HG03571 (cell line): ENCODE data around the gene GFI1.
A peak's percentile ranks its signal among the peaks of the same experiment; 100 is the strongest.
"Not testable (repeated sequence)": the region's sequence is repeated elsewhere in the genome, so short reads cannot be mapped to it uniquely, and the experiment has no call there.

Experiments used
- ATAC-seq: cut with Tn5 transposase; IDR thresholded peaks from one replicate; pipeline ENCODE4 v1.9.1; 2021; ENCODE audit not compliant: unreplicated experiment

Gene GFI1

GRCh38 chr1:92466683-92467352 is 19.9 kb downstream of the GFI1 start:
- no peak for ATAC-seq

- no peak for ATAC-seq
These were observed 21.5 kb downstream of the GFI1 start for GRCh38 chr1:92465256-92465647.

- ATAC-seq = no peak
These were observed 22.0 kb downstream of the GFI1 start for GRCh38 chr1:92464588-92465255.

- ATAC-seq = peak; percentile 68
These were observed 25.2 kb downstream of the GFI1 start for GRCh38 chr1:92461364-92462097.

GRCh38 chr1:92459871-92460320 is 26.8 kb downstream of the GFI1 start:
- ATAC-seq = no peak

DNA sequence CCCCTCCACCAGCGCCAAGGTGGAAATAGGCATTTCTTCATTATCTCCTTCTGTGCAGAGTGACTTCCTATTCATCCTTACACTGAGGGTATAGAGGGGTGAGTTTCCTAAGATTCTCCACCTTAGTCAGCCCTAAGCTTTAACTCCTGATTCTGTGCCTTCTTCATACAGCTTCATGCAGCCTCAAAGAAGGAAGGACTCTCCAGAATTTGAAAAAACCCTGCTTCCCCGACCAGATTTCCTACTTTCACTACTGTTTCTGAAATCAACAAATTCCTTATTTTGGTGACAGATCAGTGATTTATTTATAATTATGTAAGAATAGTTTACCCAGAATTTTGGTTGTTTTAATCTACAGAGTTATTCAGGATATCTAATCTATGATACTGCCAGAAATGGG is 28.6 kb downstream of the GFI1 start:
- ATAC-seq = no peak

DNA sequence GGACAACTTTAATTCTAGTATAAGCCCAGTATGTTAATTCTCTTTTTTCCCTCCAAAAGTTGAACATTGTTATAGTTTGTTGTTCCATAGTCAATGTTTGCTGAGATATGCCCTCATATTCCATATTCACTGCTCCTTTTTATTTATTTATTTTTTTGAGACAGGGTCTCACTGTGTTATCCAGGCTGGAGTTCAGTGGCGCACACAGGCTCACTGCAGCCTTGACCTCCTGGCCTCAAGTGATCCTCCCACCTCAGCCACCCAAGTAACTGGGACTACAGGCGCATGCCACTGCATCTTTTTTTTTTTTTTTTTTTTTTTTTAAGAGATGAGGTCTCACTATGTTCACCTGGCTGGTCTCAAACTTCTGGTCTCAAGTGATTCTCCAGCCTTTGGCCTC is 38.7 kb downstream of the GFI1 start:
- ATAC-seq = no peak

DNA sequence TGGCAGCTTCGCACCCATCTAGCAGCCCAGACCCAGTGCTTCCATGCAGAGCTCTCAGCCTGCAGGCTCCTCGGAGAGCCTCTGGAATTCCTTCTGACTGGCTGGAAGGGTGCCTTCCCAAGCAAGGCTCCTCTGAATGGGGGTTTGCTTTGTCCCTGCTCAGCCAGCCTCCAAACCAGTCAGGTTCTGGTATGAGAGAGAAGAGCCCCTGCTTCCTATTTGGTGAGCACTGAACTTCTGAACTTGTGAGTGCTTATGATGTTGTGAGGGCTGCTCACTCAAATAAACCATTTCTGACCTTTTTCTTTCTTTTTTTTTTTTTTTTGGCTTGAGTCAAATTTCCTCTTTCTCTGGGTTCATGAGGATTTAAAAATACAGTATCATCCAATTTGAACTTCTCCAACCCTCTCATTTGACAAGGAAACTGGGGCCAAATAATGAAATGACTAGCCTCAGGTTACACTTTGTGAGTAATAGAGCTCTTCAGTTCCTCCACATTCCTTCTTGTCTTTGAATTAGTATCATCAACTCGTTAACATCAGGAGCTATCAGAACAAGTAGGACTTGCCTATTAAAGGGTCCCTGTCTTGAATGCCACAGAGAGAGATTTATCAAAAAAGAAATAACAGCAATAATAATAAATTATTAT is 39.6 kb downstream of the GFI1 start:
- no peak for ATAC-seq

DNA sequence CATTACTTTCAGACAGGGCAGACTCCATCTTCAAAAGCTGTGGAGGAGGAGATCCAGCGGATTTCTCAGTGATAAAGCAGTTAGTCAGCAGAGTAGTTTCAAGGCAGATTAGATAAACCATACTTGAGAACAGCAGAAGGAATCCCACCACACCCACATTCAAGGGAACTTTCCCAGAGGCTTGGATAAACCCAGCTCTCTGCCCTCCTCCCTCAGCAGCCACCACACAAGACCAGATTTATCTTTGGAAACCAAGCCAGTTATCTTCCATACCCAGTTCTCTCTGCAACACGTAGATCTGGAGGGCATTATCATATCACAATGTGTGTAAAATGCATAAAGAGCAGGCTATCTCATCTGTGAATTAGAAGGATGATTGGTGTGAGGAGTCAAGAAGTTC is 40.2 kb downstream of the GFI1 start:
- no peak for ATAC-seq

GRCh38 chr1:92445865-92446264 is 40.9 kb downstream of the GFI1 start:
- no peak for ATAC-seq

GRCh38 chr1:92444351-92444750 is 42.4 kb downstream of the GFI1 start:
- ATAC-seq = no peak

DNA sequence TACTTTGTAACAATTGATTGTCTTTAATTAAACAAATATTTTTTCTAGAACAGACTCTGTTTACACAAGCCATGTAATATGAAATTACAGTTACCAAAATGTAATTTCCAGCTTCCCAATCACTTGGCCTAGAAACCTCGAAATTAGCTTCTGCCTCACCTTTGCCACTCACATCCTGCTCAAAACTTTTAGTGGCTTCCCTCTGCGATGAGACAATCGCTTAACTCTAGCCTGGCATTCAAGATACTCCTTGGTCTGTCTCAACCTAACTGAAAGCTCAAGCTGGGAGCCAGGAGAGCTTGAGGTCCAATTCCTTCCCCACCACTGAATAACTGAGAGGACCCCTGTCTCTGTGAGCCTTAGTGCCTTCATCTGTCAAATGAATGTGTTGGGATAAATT is 42.8 kb downstream of the GFI1 start:
- no peak for ATAC-seq

DNA sequence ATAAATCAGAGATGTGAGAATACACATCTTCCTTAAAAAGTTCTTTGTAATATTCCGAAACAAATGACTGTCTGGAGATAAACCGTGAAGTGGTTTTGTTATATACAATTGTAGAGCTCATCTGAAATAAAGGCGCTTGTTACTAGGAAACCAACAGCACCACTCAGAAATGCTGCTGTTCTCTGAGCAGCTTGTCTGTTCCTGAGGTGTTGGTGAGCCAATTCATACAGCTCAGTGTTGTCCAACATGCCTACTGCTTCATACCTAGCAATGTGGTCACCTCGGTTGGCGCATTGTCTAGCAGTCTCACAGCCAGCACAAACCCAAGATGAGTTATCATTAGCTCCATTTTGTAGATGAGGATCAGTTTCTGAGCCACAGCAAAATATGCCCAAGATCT is 44.4 kb downstream of the GFI1 start:
- no peak for ATAC-seq

DNA sequence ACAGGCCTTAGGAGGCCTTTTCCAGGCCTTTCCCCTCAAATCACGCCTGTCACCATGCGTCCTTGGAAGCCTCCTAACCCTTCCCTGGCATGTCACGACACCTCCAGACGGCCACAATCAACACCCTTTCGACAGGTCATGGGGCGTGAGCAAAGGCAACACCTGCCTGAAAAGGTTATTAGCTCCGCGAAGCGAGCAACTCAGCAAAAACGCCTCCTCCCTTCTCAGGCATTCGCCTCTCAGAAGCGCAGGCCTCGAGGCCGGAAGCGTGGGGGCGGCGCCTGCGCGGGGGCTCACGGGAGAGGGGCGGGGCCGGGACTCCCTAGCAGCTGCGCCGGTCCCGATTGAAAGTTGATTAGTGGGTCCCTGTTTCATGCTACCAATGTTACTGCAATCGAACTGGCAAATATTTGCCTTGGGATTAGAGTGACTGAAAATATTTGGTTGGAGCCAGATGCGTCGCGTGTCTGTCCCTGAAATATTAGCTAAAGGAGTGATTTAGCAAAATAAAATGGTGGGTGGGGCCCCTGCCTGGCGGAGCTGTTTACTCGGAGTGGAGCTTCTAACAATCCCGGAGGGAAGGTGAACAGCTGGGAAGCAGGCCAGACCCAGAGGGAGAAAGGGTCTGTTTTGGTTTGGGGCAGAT is 44.9 kb downstream of the GFI1 start:
- ATAC-seq = no peak

GRCh38 chr1:92441316-92441696 is 45.4 kb downstream of the GFI1 start:
- no peak for ATAC-seq

GRCh38 chr1:92439291-92439690 is 47.4 kb downstream of the GFI1 start:
- no peak for ATAC-seq

GRCh38 chr1:92434572-92434971 is 52.2 kb downstream of the GFI1 start:
- ATAC-seq = not testable (repeated sequence)

- ATAC-seq = no peak
These were observed 56.7 kb downstream of the GFI1 start for GRCh38 chr1:92430030-92430429.

DNA sequence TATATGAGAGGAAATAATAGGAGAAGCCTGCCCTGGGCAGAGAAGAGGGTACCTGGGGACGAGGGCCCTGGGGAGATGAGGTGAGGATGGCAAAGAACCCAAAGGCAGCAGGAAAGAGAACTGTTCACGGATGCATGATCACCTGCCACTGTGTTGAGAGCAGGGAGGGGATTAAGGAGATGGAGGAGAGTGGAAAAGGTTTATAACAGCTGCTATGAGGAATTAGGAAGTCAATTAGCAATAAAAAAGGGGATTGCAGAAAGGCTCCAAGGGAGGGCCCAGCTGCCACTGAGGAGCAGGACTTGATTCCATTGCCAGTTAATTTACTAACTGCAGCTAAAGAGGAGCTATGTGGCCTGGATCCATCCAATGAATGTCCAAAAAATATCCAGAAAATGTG is 61.1 kb downstream of the GFI1 start:
- no peak for ATAC-seq
